GM12892 (cell line): ENCODE data around the gene DIABLO.

Experiments
- POLR2A ChIP-seq: IDR thresholded peaks from 2 replicates; pipeline ENCODE4 v1.6.1; 2011; ENCODE audit warnings: low read depth, low read length, control low read depth
- POLR2AphosphoS5 ChIP-seq: IDR thresholded peaks from 2 replicates; pipeline ENCODE4 v1.6.1; 2011; ENCODE audit warnings: low read depth, low read length, control low read depth
- TAF1 ChIP-seq: IDR thresholded peaks from 2 replicates; pipeline ENCODE4 v1.6.1; 2011; ENCODE audit warnings: low read depth, mild to moderate bottlenecking, control low read depth, low read length, borderline replicate concordance

DNA sequence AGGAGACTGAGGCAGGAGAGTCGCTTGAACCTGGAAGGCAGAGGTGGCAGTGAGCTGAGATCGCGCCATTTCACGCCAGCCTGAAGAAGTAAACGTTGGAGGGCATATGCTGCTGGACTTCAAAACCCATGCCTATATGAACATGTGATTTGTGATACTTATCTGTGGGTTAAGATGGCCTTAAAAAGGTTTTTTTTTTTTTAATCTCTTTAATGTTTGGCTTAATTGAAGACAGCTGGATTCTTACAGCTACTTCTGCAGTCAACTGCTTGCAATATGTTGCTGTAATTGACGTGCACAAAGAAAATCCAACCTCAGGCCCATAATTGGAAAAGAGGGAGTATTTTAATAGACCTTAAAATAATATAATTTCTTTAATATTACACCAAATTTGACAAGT, 23.8 kb downstream of the DIABLO start:
- no peak for TF ChIP-seq POLR2A
- no peak for TF ChIP-seq POLR2AphosphoS5
- TF ChIP-seq TAF1 = no peak
